DMS 273 treated with DMSO at 0.1 percent for 48 hours (cell line): ENCODE data around the gene SYT13.
"Not testable (repeated sequence)": the region's sequence is repeated elsewhere in the genome, so short reads cannot be mapped to it uniquely, and the experiment has no call there.

Experiments used
- DNase-seq: peaks from one replicate; lab custom pipeline; 2025; lab: John Stamatoyannopoulos, UW

Gene SYT13

GRCh38 chr11:45274206-45274605 lies 11.9 kb downstream of the SYT13 start:
- no peak for DNase-seq

DNA sequence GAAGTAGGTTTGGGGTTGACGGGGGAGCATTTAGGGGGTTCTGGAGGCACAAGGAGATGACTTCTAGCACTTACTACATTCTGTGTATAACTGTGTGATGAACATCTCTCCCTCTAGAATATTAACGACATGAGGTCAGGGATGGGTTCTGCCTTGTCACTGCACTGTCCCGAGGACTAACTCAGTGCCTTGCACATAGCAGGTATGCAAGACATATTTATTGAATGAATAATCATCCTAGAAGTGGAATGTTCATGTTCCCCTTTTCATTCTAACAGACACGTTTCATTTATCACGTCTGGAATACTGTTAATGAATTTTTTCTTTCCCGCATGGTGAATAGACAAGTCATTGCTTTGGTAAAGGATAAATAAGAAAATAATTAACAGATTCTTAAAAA lies 12.6 kb downstream of the SYT13 start:
- no peak for DNase-seq

DNA sequence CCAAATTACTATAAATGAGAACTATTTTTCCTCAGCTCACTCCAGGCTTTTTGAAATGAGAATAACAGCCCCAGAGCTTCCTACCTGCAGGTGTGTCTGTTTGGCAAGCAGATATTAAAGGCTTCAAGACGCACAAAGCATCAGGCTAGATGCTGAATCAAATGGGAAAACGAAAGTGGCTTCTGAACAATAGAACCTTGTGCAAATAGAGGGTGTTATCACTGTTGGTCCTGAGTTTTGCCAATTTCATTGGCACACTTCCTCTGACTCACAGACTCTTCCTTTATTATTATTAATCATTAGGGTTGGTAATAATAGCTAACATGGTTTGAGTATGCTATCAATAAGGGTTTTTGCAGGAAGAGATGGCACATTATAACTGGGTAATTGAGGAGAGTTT lies 13.4 kb downstream of the SYT13 start:
- no peak for DNase-seq

GRCh38 chr11:45270946-45271716 lies 15.0 kb downstream of the SYT13 start:
- DNase-seq: no peak

DNA sequence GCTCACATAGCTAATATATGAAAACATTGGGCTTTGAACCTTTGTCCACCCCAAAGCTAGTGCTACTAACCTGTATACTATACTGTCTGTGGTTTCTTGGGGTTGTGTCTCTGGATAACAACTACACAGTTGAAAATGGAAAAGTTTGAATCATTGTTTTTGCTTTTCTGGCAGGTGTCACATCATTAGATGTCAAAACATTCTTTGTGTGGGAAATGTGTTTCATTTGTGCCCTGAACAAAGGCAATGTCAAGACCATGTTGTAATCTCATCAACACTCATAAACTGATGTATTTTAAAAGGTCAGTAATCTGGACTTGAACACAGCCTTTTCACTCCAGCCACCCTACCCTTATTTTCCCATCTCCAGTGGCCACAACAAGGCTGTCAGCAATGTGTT lies 16.5 kb downstream of the SYT13 start:
- no peak for DNase-seq

GRCh38 chr11:45267652-45268299 lies 18.4 kb downstream of the SYT13 start:
- no peak for DNase-seq

- DNase-seq: no peak
These were observed 19.1 kb downstream of the SYT13 start for GRCh38 chr11:45267052-45267451.

- DNase-seq: no peak
These were observed 19.5 kb downstream of the SYT13 start for GRCh38 chr11:45266676-45267020.

- no peak for DNase-seq
These were observed 20.0 kb downstream of the SYT13 start for GRCh38 chr11:45265969-45266675.

DNA sequence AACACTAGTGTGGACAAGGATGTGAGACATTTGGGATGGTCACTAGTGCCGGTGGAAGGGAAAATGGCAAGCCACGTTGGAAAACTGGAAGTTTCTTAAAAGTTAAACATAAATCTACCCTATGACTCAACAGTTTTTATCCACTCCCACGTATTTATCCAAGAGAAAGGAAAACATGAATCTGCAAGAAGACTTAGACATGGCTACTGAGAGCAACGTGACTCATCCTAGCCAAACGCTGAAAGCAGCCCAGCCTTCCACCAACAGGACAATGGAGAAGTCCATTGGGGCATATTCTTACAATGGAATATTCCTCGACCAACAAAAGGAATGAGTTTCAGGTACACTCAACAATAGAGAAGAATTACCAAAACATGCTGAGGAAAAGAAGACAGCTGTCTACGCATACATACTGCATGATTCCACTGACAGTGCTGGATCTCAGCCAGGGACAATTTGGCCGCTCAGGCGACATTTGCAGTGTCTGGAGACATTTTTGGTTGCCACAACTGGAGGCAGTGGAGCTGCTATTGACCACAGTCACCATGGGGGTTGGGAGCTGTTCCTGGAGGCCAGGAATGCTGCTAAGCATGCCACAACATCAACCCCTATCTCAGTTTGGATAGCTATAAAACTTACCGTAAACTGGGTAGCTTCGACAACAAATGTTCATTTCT lies 21.2 kb downstream of the SYT13 start:
- DNase-seq: no peak

GRCh38 chr11:45263773-45264172 lies 22.4 kb downstream of the SYT13 start:
- DNase-seq: no peak

DNA sequence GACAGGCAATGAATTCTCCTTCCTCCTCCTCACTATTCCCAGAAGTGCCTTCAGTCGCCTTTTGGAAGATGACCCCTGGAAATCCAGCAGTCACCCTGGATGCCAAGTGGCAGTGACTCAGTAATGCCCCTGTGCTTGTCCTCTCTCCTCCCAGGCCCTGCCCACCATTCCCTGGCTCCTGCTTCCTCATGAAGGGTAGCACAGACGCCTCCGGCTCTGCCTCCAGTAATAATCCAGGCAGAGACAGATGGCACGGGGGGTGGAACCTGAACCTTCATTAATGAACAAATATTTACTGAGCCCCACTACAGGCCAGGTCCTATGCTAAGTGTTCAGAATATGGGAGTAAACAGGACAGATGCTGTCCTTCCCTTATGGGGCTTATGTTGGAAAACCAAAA lies 23.2 kb downstream of the SYT13 start:
- DNase-seq: peak; percentile 68

DNA sequence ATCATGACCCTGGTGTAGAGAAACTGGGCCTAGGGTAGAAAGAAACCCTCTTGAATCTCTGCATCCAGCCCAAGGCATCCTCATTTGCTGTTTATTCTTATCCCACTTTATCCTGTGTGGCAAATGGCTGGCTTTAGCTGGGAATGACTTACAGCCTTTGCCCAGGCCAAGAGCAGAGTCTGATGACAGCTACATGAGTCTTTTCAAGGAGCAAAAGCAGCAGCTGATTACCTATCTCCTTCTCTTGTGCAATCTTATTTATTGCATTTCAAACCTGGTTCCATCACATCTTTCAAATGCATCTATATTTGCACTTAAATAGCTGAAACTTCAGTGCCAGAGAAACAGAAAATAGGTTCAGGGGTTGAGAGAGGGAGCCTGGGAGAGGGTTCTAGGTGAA lies 26.1 kb downstream of the SYT13 start:
- DNase-seq: no peak

- DNase-seq: no peak
These were observed 26.5 kb downstream of the SYT13 start for GRCh38 chr11:45259592-45259991.

GRCh38 chr11:45258982-45259530 lies 27.1 kb downstream of the SYT13 start:
- no peak for DNase-seq

DNA sequence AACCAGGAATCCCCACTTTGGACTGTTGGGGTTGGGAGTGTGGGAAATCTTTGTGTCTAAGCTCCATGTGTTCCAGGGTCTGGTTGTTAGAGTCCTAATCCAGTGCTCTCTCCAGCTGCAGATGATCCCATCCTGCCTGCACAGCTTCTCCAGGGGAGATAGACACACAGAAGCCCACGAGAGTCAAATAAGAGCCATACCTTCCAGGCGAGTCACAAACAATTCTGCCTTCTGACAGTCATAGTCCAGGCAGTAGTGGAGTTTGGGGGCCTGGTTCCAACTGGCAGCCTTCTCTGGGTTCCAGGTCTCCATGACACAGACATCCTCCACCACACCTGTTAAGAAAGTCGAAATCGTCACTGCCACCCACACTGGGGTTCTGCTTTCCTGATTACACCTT lies 32.1 kb downstream of the SYT13 start:
- DNase-seq: no peak

- no peak for DNase-seq
These were observed 32.5 kb downstream of the SYT13 start for GRCh38 chr11:45253640-45254039.

DNA sequence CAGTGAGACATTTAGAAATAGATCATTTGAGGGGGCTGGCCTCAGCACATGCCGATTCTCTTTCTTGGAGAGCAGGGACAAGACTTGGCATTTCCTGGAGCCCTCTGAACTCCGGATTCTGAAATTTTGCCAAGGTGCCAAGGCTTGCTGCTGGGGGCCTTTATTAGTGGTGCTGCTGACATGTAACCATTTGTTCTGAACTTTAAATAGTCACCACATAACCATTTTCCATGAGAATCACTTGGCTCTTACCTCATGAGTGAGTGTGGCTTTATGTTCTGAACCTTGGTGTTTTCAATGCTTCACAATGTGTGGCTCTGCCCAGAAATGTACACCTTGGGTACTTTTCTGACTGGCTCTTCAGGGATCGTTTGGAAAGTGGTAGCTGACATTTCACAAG lies 33.3 kb downstream of the SYT13 start:
- DNase-seq: no peak

DNA sequence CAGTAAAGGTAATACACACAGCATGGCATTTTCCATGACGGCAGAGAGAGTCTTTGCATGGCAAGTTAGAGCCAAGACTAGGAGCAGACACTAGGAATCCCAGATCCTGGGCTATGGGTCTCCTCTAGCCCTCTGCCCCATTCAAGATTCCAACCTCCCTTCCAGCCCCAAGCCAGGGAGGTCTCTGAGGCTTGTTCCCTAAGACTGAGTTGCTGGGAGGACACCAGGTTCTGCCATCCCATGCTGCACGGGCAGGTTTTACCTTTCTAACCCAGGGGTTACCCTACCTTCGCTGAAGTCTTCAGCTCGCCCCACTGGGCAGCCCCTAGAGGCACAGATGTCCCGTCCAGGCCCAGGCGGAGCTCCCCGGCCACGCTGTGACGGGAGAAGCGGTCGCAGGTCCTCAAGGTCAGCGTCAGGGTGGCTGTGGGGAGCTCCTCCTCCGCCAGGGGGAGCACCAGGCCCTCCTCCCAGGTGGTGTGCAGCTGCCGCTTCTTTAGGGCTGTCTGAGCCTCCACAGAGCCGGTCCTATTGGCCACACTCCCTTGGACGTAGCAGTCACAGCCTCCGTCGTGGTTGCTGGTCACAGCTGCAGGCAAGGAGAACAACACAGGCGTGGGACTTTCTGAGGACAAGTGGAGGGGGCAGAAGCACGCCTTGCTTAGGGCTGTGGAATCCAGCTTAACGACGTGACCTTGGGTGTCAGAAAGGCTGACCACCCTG lies 33.8 kb downstream of the SYT13 start:
- DNase-seq: no peak

- no peak for DNase-seq
These were observed 36.0 kb downstream of the SYT13 start for GRCh38 chr11:45250035-45250718.

- DNase-seq: not testable (repeated sequence)
These were observed 36.8 kb downstream of the SYT13 start for GRCh38 chr11:45249372-45249771.
